GM21367 (cell line): ENCODE data around the gene RNF113A.
"Not testable (repeated sequence)": the region's sequence is repeated elsewhere in the genome, so short reads cannot be mapped to it uniquely, and the experiment has no call there.

ENCODE experiments used
- ATAC-seq: cut with Tn5 transposase; IDR thresholded peaks from one replicate; pipeline ENCODE4 v1.9.1; 2021; ENCODE audit not compliant: unreplicated experiment

The RNF113A gene

GRCh38 chrX:119871599-119872395 is at the start of gene RNF113A, which contains the start of gene NDUFA1:
TSS of gene RNF113A (minus strand) at chrX:119871733. CDS start at chrX:119871613, 120 bp downstream.
TSS of gene NDUFA1 (plus strand) at chrX:119871832. CDS start at chrX:119871912, 80 bp downstream.
- ATAC-seq, result peak; percentile 95

GRCh38 chrX:119919835-119920585 is 48.5 kb upstream of the RNF113A start:
- no peak for ATAC-seq

GRCh38 chrX:119917877-119918276 is 46.3 kb upstream of the RNF113A start:
- no peak for ATAC-seq

- ATAC-seq, result no peak
Observed at GRCh38 chrX:119916310-119916709, 44.8 kb upstream of the RNF113A start.

GRCh38 chrX:119900976-119901375 is 29.4 kb upstream of the RNF113A start:
- no peak for ATAC-seq

GRCh38 chrX:119899125-119899524 is 27.6 kb upstream of the RNF113A start:
- no peak for ATAC-seq

- no peak for ATAC-seq
Observed at GRCh38 chrX:119895843-119896326, 24.4 kb upstream of the RNF113A start, which contains the start of gene AKAP14. TSS of gene AKAP14 (plus strand) at chrX:119895893. CDS start at chrX:119903224, 7,331 bp downstream.

- ATAC-seq, result not testable (repeated sequence)
Observed at GRCh38 chrX:119891961-119892692, 20.6 kb upstream of the RNF113A start.

GRCh38 chrX:119890626-119891025 is 19.1 kb upstream of the RNF113A start:
- not testable (repeated sequence) for ATAC-seq

- peak; percentile 81 for ATAC-seq
Observed at GRCh38 chrX:119887721-119888425, 16.3 kb upstream of the RNF113A start.

- ATAC-seq, result no peak
Observed at GRCh38 chrX:119885554-119886428, 14.3 kb upstream of the RNF113A start.

GRCh38 chrX:119880552-119881437 is 9.3 kb upstream of the RNF113A start:
- peak; percentile 77 for ATAC-seq

- ATAC-seq, result no peak
Observed at GRCh38 chrX:119880076-119880475, 8.5 kb upstream of the RNF113A start.

- ATAC-seq, result no peak
Observed at GRCh38 chrX:119878740-119879139, 7.2 kb upstream of the RNF113A start.

GRCh38 chrX:119871245-119871598 is 311 bp downstream of the RNF113A start:
- ATAC-seq, result peak; percentile 34

GRCh38 chrX:119870626-119871131 is 854 bp downstream of the RNF113A start:
- peak; percentile 11 for ATAC-seq

GRCh38 chrX:119853444-119853843 is 18.1 kb downstream of the RNF113A start:
- ATAC-seq, result no peak
